GM12892 (cell line): Measurements from ENCODE around the gene LRMDA.

ENCODE experiments used
- POLR2A ChIP-seq: IDR thresholded peaks from 2 replicates; pipeline ENCODE4 v1.6.1; 2011; ENCODE audit warnings: low read depth, low read length, control low read depth
- POLR2AphosphoS5 ChIP-seq: IDR thresholded peaks from 2 replicates; pipeline ENCODE4 v1.6.1; 2011; ENCODE audit warnings: low read depth, low read length, control low read depth

DNA sequence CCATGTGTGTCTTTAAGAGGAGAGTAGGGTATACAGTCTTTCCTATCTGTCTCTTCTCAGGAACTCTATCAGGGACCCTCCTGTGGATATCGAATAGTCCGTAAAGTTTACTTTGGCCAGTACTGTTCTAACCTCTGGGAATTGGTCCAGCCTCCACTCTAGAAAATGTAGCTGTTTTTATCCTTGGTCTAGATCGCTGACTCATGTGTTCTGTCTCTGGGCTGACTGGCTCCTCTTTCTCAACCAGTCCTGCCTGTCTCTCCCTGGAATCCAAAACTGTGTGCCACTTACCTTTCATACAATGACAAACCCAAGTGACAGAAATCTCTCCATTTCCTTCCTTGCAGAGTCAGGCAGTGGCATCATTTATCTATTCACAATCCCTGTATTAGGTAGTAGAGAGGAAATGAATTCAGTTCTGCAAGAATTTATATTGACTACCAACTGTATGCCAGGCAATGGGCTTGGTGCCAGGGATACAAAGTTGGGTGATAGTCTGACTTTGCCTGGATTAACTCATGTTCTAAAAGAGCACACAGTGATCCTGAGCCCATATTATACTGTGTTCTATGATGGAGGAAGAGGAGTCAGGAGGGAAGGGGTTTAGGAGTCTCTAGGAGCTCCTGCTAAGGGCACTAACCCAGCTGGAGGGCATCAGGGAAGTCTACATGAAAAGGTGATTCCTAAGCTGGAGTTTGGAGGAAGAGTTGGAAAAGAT lies 232.7 kb downstream of the LRMDA start:
- TF ChIP-seq POLR2AphosphoS5: no peak
- no peak for TF ChIP-seq POLR2A
